ENCODE results near the gene RPGRIP1. TPM values are rescaled to one million over a fixed set of nuclear protein-coding genes. Genes with fewer than 3 reads are reported as not detected.

RPGRIP1 gene
- total and polyA plus RNA-seq, 2 of the 4 experiments (the other 2 are of a cell fraction) = not detected

- WGBS, 2 experiments (ENCODE audit: extremely low coverage in 2 of 2, insufficient read length in 1 of 2) = 100% methylated on average over 1 of the region's 8 CpGs; no CpG with 5 or more reads in 1 of the 2 experiments
- no peak overlapping the region for H3K23ac ChIP-seq (ENCODE audit: low read depth, low read length)
- no peak overlapping the region for H4K8ac ChIP-seq (ENCODE audit: low read depth in 2 of 2, low read length in 2 of 2)
- dilution Hi-C loops (cut with HindIII; ENCODE audit: low sequenced_read_pairs, unreplicated experiment) (no loop called here), in situ Hi-C loops (cut with MboI; ENCODE audit: low sequenced_read_pairs) (no loop called here), intact Hi-C loops (cut with micrococcal nuclease) (loop anchor here (10.0 kb wide), 1 partner anchor 306 kb away; no protein-coding TSS in a partner anchor)
- H3K56ac ChIP-seq (ENCODE audit: extremely low read depth, insufficient read depth, low read length) = no peak overlapping the region
- H2BK120ac ChIP-seq (ENCODE audit: low read depth, low read length) = no peak overlapping the region
- peak; percentile 87 for TF ChIP-seq MAFK (IDR thresholded peaks at IDR 0.05; ENCODE audit: low read depth, low read length)
- TF ChIP-seq USF2 (IDR thresholded peaks at IDR 0.05; ENCODE audit: low read depth, low read length) = no peak
- peaks cover 8 to 48% of the 10 kb centered on the region in 2 experiments; a peak in 3 of 4 replicates for H3K79me1 ChIP-seq (ENCODE audit: low read depth in 1 of 2, low read length in 2 of 2)
- H3K18ac ChIP-seq (ENCODE audit: low read depth, low read length) = no peak overlapping the region
- no peaks in the 10 kb centered on the region for H3K27me3 ChIP-seq (ENCODE audit: control insufficient read depth, insufficient read depth, low read length)
- H2BK5ac ChIP-seq (ENCODE audit: low read depth, low read length, poor library complexity, severe bottlenecking) = no peak overlapping the region
- no peaks in the 10 kb centered on the region for H3K9me3 ChIP-seq (ENCODE audit: control insufficient read depth, insufficient read depth, low read length)
- H3K4me3 ChIP-seq (ENCODE audit: insufficient read depth, low read depth, low read length) = no peak overlapping the region
- DNase-seq (peak; percentile 32), ATAC-seq (ENCODE audit: low read depth) (no peak)
- no peak overlapping the region for H3K27ac ChIP-seq (ENCODE audit: insufficient read depth, low read length)
- H2BK20ac ChIP-seq (ENCODE audit: low read depth, low read length) = no peak overlapping the region
- no peak overlapping the region for H4K91ac ChIP-seq (ENCODE audit: insufficient read depth, low read depth, low read length)
- ChIA-PET POLR2A (ENCODE audit: unreplicated experiment) (no interaction called here), CTCF (no interaction called here)
- peaks cover 9% of the 10 kb centered on the region for H3K9me1 ChIP-seq (ENCODE audit: insufficient read depth, low read length)
- no peak overlapping the region for H3K9ac ChIP-seq (ENCODE audit: low read depth, low read length)
- H4K20me1 ChIP-seq (ENCODE audit: insufficient read depth, low read length) = peaks cover 97% of the 10 kb centered on the region
- no TSS peak for BruUV-seq (replicated peaks)
- no peak overlapping the region for H2BK15ac ChIP-seq (ENCODE audit: low read depth, low read length)
- H2AK5ac ChIP-seq (ENCODE audit: low read depth, low read length) = no peak overlapping the region
- H3K4me1 ChIP-seq (ENCODE audit: control insufficient read depth, insufficient read depth, low read length) = peaks cover 3% of the 10 kb centered on the region
- H3K4me2 ChIP-seq (ENCODE audit: low read depth, low read length) = no peak overlapping the region
- no peak overlapping the region for H2AFZ ChIP-seq (replicated peaks; ENCODE audit: low read length, poor library complexity)
- no peak overlapping the region for H3K4ac ChIP-seq (ENCODE audit: low read depth, low read length)
- no peak overlapping the region for H4K5ac ChIP-seq (ENCODE audit: low read depth, low read length)
- H3K36me3 ChIP-seq (ENCODE audit: control insufficient read depth, insufficient read depth, low read length) = peaks cover 50% of the 10 kb centered on the region
- no peak overlapping the region for H2AK9ac ChIP-seq (replicated peaks; ENCODE audit: low read depth, low read length, poor library complexity)
- no peak overlapping the region for H3K14ac ChIP-seq (replicated peaks; ENCODE audit: low read depth, low read length)
These were observed 31.0 kb upstream of the RPGRIP1 start for GRCh38 chr14:21248739-21249411.

Data from IMR-90 (cell line).